OCI-LY7 (cell line): ENCODE data around the gene RAB11FIP4.

Source experiments
- CTCF ChIP-seq: fragments of 200-600 bp; sonication (generic); conservative IDR thresholded peaks from 2 replicates; pipeline ENCODE4 v1.5.1; 2014; ENCODE audit warnings: mild to moderate bottlenecking, antibody characterized with exemption, low read length, moderate library complexity, mixed read lengths
- EZH2phosphoT487 ChIP-seq: fragments of 200-600 bp; sonication (generic); IDR thresholded peaks from 2 replicates; pipeline ENCODE4 v1.6.1; 2018; ENCODE audit warnings: low read depth, borderline replicate concordance, mild to moderate bottlenecking, mixed run types, antibody characterized with exemption, low read length, moderate library complexity, mixed read lengths

- TF ChIP-seq CTCF (peak; percentile 79), EZH2phosphoT487 (no peak)
Measured at GRCh38 chr17:31533546-31534155, 142.2 kb downstream of the RAB11FIP4 start.
